PC-9 (cell line): ENCODE results near the gene PATJ. TPM values are rescaled to one million over a fixed set of nuclear protein-coding genes. Genes with fewer than 3 reads are reported as not detected.

Source experiments
- BruUV-seq: library from RNA; stranded (reverse); fragments of 400-500 nt; replicated peaks from 2 replicates; lab custom pipeline; 2021; lab: Mats Ljungman, UMichigan
- CTCF ChIA-PET: fragments of 300-600 bp; sonication (Branson Sonifier 250); formaldehyde crosslinking; loops from one replicate; lab custom pipeline; 2022; ENCODE audit warnings: antibody characterized with exemption; lab: Charles Lee
- POLR2A ChIA-PET: fragments of 300-600 bp; sonication (Branson Sonifier 250); formaldehyde crosslinking; loops from one replicate; lab custom pipeline; 2022; ENCODE audit warnings: antibody characterized with exemption; ENCODE audit not compliant: unreplicated experiment; lab: Charles Lee
- DNase-seq, 2 experiments: peaks; one replicate each; pipeline versions ENCODE4 v3.0.0 to v3.0.0-alpha.2; 2015 to 2022; ENCODE audit warnings: mixed read lengths in 1 of 2
- H2AFZ ChIP-seq: fragments of 200-600 bp; sonication (generic); 2 replicates; pipeline ENCODE4 v1.8.1; 2017; ENCODE audit warnings: antibody characterized with exemption
- H3F3A ChIP-seq: fragments of 200-600 bp; sonication (generic); 2 replicates; pipeline ENCODE4 v1.8.1; 2017; ENCODE audit warnings: antibody characterized with exemption, mild to moderate bottlenecking, low read depth; ENCODE audit not compliant: insufficient read depth
- H3K27ac ChIP-seq: fragments of 200-600 bp; sonication (generic); 2 replicates; pipeline ENCODE4 v1.6.1; 2016; ENCODE audit warnings: mixed run types
- H3K27me3 ChIP-seq: fragments of 200-600 bp; sonication (generic); 2 replicates; pipeline ENCODE4 v1.6.1; 2016; ENCODE audit warnings: low read depth, mixed run types; ENCODE audit not compliant: insufficient read depth
- H3K36me3 ChIP-seq: fragments of 200-600 bp; sonication (generic); 2 replicates; pipeline ENCODE4 v1.6.1; 2016; ENCODE audit warnings: low read depth, mixed run types
- H3K4me1 ChIP-seq: fragments of 200-600 bp; sonication (generic); replicated peaks from 2 replicates; pipeline ENCODE4 v1.6.1; 2016; ENCODE audit warnings: mixed run types; ENCODE audit not compliant: insufficient read depth
- H3K4me2 ChIP-seq: fragments of 200-600 bp; sonication (generic); 2 replicates; pipeline ENCODE4 v1.6.1; 2017; ENCODE audit warnings: mixed run types
- H3K4me3 ChIP-seq: fragments of 200-600 bp; sonication (generic); 2 replicates; pipeline ENCODE4 v1.6.1; 2016; ENCODE audit warnings: mixed run types
- H3K79me2 ChIP-seq: fragments of 200-600 bp; sonication (generic); 2 replicates; pipeline ENCODE4 v1.6.1; 2017; ENCODE audit warnings: low read depth, mixed run types
- H3K9me2 ChIP-seq: fragments of 200-600 bp; sonication (generic); 2 replicates; pipeline ENCODE4 v1.8.1; 2017; ENCODE audit warnings: mild to moderate bottlenecking; ENCODE audit not compliant: insufficient read depth
- H3K9me3 ChIP-seq: fragments of 200-600 bp; sonication (generic); 2 replicates; pipeline ENCODE4 v1.8.1; 2016; ENCODE audit warnings: low read depth; ENCODE audit not compliant: insufficient read depth
- H4K20me1 ChIP-seq: fragments of 200-600 bp; sonication (generic); 2 replicates; pipeline ENCODE4 v1.8.1; 2017; ENCODE audit not compliant: insufficient read depth
- EZH2 ChIP-seq: fragments of 200-600 bp; sonication (generic); IDR thresholded peaks from 2 replicates; pipeline ENCODE4 v1.8.0; 2017; ENCODE audit warnings: antibody characterized with exemption, low read depth
- intact Hi-C: fragments of 100-400 bp; cut with micrococcal nuclease; formaldehyde crosslinking; loops from one replicate; pipeline ENCODE4 v1.10.0; 2022; ENCODE audit not compliant: unreplicated experiment
- total RNA-seq: library from RNA; stranded (reverse); gene quantifications from 2 replicates; pipeline ENCODE4 v1.2.3, GENCODE V29; 2021
- TF ChIP-seq, protein P1 (sequence below): fragments of 200-600 bp; sonication (generic); conservative IDR thresholded peaks from 2 replicates; pipeline ENCODE4 v1.6.1; 2017; ENCODE audit warnings: mixed run types, antibody characterized with exemption, mild to moderate bottlenecking, moderate library complexity

The PATJ gene
- total RNA-seq, 1 experiment from 2014 or later = 91.0 TPM

DNA sequence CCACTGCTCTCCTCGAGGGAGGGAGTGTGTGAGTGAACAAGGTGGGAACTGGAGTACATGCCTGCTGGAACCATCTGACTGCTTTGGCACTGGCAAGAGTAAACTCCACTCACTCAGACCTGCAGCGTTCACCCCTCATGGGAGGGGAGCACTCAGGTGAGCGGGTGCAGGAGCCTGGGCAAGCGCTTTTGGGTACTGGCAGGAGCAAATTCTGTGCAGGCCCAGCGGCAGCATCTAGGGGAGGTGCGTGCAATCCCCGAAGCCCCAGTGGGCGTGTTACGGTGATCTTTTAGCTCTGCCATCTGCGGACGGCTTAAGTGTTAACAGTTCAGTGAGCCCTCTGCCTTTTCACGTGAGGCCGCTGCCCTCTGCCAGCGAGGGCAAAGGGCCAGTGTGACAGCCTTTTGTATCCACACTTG is 127.4 kb downstream of the PATJ start:
- ChIA-PET POLR2A (no interaction called here), CTCF (no interaction called here)
- H3K9me3 ChIP-seq = no peaks in the 10 kb centered on the region
- BruUV-seq = no TSS peak
- no peaks in the 10 kb centered on the region; the same call in 1 of the 2 replicates for H4K20me1 ChIP-seq
- no peaks in the 10 kb centered on the region for H3K79me2 ChIP-seq
- no peak overlapping the region for H3K4me3 ChIP-seq
- no peak for TF ChIP-seq EZH2
- TF ChIP-seq, protein P1, sequence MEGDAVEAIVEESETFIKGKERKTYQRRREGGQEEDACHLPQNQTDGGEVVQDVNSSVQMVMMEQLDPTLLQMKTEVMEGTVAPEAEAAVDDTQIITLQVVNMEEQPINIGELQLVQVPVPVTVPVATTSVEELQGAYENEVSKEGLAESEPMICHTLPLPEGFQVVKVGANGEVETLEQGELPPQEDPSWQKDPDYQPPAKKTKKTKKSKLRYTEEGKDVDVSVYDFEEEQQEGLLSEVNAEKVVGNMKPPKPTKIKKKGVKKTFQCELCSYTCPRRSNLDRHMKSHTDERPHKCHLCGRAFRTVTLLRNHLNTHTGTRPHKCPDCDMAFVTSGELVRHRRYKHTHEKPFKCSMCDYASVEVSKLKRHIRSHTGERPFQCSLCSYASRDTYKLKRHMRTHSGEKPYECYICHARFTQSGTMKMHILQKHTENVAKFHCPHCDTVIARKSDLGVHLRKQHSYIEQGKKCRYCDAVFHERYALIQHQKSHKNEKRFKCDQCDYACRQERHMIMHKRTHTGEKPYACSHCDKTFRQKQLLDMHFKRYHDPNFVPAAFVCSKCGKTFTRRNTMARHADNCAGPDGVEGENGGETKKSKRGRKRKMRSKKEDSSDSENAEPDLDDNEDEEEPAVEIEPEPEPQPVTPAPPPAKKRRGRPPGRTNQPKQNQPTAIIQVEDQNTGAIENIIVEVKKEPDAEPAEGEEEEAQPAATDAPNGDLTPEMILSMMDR = no peak
- DNase-seq = no peak
- H3K4me1 ChIP-seq = no peaks in the 10 kb centered on the region
- no peak overlapping the region for H3K4me2 ChIP-seq
- no peaks in the 10 kb centered on the region for H3K9me2 ChIP-seq
- H2AFZ ChIP-seq = no peak overlapping the region
- intact Hi-C loops = no loop called here
- no peaks in the 10 kb centered on the region for H3K27me3 ChIP-seq
- H3F3A ChIP-seq = peaks cover 5% of the 10 kb centered on the region; the same call in 1 of the 2 replicates
- no peak overlapping the region for H3K27ac ChIP-seq
- H3K36me3 ChIP-seq = peaks cover 14% of the 10 kb centered on the region

DNA sequence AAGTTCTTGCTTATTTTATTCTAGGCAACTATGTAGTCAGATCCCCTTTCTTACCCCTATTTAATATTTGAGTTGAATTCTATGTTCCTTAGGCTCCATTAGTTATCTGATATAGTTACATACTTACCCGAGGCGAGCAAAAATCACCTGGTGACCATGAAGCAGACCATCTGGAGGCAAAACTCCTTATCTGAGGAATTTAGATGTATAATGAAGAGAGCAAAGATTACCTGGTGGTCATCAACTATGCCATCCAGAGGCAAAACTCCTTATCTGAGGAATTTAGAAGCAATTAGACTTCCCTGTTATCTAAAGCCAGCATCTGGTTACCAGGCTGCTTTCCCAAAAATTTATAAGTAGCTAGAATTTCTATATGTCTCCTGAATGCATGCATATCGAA is 129.9 kb downstream of the PATJ start:
- CTCF ChIA-PET = no interaction called here
- Histone ChIP-seq H3K9me2 (no peaks in the 10 kb centered on the region), H3K4me3 (no peak overlapping the region), H3F3A (0 out of 2 replicates have a peak, but pooled peaks cover 5% of the 10 kb centered on the region), H3K4me2 (no peak overlapping the region), H3K27me3 (no peaks in the 10 kb centered on the region), H3K4me1 (no peaks in the 10 kb centered on the region), H3K27ac (no peak overlapping the region), H2AFZ (no peak overlapping the region), H3K79me2 (no peaks in the 10 kb centered on the region), H4K20me1 (no peaks in the 10 kb centered on the region; the same call in 1 of the 2 replicates), H3K36me3 (peaks cover 32% of the 10 kb centered on the region), H3K9me3 (no peaks in the 10 kb centered on the region)
- intact Hi-C loops = no loop called here
- no peak for DNase-seq
- POLR2A ChIA-PET = no interaction called here
- no TSS peak for BruUV-seq
- TF ChIP-seq, protein P1 = no peak
- TF ChIP-seq EZH2 = no peak

DNA sequence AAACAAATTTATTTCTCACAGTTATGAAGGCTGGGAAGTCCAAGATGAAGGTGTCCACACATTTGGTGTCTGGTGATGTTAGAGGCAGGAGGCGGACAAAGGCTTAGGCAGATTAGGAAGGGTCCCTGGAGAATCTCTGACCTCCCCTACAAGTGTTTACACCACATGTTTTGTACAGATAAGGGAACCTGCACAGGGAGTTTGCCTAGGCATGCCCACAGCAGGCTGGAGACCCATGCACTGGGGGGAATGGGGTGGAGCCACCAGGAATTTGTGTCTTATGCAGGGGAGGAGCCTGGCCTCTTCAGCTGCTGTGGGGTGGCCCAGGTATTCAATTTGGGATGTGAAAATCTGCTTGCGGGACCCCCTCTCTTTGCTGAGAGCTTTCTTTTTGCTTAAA is 131.3 kb downstream of the PATJ start:
- no peaks in the 10 kb centered on the region; the same call in 1 of the 2 replicates for H4K20me1 ChIP-seq
- H3K4me2 ChIP-seq = no peak overlapping the region
- no peak for TF ChIP-seq EZH2
- TF ChIP-seq, protein P1 = no peak
- H3K9me2 ChIP-seq = no peaks in the 10 kb centered on the region
- no peaks in the 10 kb centered on the region for H3K27me3 ChIP-seq
- no peaks in the 10 kb centered on the region for H3K4me1 ChIP-seq
- peaks cover 27% of the 10 kb centered on the region for H3K36me3 ChIP-seq
- H3K4me3 ChIP-seq = no peak overlapping the region
- no peak overlapping the region for H2AFZ ChIP-seq
- POLR2A ChIA-PET = interaction anchor here (0.6 kb wide), 1 partner anchor 98 kb away, joined by 20 read pairs; no protein-coding TSS in a partner anchor
- 0 out of 2 replicates have a peak, but pooled peaks cover 5% of the 10 kb centered on the region for H3F3A ChIP-seq
- CTCF ChIA-PET = no interaction called here
- no peak for DNase-seq
- no TSS peak for BruUV-seq
- H3K9me3 ChIP-seq = no peaks in the 10 kb centered on the region
- intact Hi-C loops = no loop called here
- H3K27ac ChIP-seq = no peak overlapping the region
- H3K79me2 ChIP-seq = no peaks in the 10 kb centered on the region
